OCI-LY1 (cell line): ENCODE measurements around the gene KLKB1.
A peak's percentile ranks its signal among the peaks of the same experiment; 100 is the strongest.
"Not testable (repeated sequence)": the region's sequence is repeated elsewhere in the genome, so short reads cannot be mapped to it uniquely, and the experiment has no call there.

ENCODE experiments used
- H2AFZ ChIP-seq: fragments of 200-600 bp; sonication (generic), shearing (Covaris generic); 2 replicates; pipeline ENCODE4 v1.6.0; 2014; ENCODE audit warnings: antibody characterized with exemption, mild to moderate bottlenecking, low read length
- H3F3A ChIP-seq: fragments of 200-600 bp; sonication (generic), shearing (Covaris generic); 2 replicates; pipeline ENCODE4 v1.6.0; 2014; ENCODE audit warnings: mild to moderate bottlenecking, antibody characterized with exemption, low read length, moderate library complexity; ENCODE audit not compliant: insufficient read depth
- H3K27ac ChIP-seq: fragments of 200-600 bp; sonication (generic); 2 replicates; pipeline ENCODE4 v1.5.1; 2014; ENCODE audit warnings: low read length, mixed run types, mild to moderate bottlenecking, low read depth; ENCODE audit not compliant: poor library complexity, severe bottlenecking
- H3K27me3 ChIP-seq: fragments of 200-600 bp; sonication (generic); 2 replicates; pipeline ENCODE4 v1.6.0; 2014; ENCODE audit warnings: antibody characterized with exemption, mild to moderate bottlenecking, low read length, moderate library complexity; ENCODE audit not compliant: insufficient read depth
- H3K36me3 ChIP-seq: fragments of 200-600 bp; sonication (generic); 2 replicates; pipeline ENCODE4 v1.6.1; 2014; ENCODE audit warnings: mild to moderate bottlenecking, antibody characterized with exemption, low read length, moderate library complexity, mixed read lengths; ENCODE audit not compliant: insufficient read depth
- H3K4me1 ChIP-seq: fragments of 200-600 bp; sonication (generic); 2 replicates; pipeline ENCODE4 v1.5.1; 2014; ENCODE audit warnings: mild to moderate bottlenecking, low read length, moderate library complexity; ENCODE audit not compliant: insufficient read depth, severe bottlenecking
- H3K4me2 ChIP-seq: fragments of 200-600 bp; sonication (generic), shearing (Covaris generic); 2 replicates; pipeline ENCODE4 v1.6.1; 2014; ENCODE audit warnings: low read length
- H3K4me3 ChIP-seq: fragments of 200-600 bp; sonication (generic); 2 replicates; pipeline ENCODE4 v1.5.1; 2014; ENCODE audit warnings: low read length, low read depth, mild to moderate bottlenecking, mixed read lengths; ENCODE audit not compliant: poor library complexity, severe bottlenecking
- H3K79me2 ChIP-seq: fragments of 200-600 bp; shearing (Covaris generic); 2 replicates; pipeline ENCODE4 v1.6.1; 2016; ENCODE audit warnings: mixed run types, low read length, mixed read lengths; ENCODE audit not compliant: insufficient read depth
- H3K9ac ChIP-seq: fragments of 200-600 bp; sonication (generic), shearing (Covaris generic); 2 replicates; pipeline ENCODE4 v1.6.1; 2014; ENCODE audit warnings: mild to moderate bottlenecking, low read length, mixed read lengths
- H3K9me2 ChIP-seq: fragments of 200-600 bp; sonication (generic), shearing (Covaris generic); 2 replicates; pipeline ENCODE4 v1.6.1; 2014; ENCODE audit warnings: low read depth, mild to moderate bottlenecking, low read length, mixed read lengths
- H3K9me3 ChIP-seq: fragments of 200-600 bp; shearing (Covaris generic); 2 replicates; pipeline ENCODE4 v1.6.1; 2014; ENCODE audit warnings: low read length, mixed read lengths
- H4K20me1 ChIP-seq: fragments of 200-600 bp; sonication (generic), shearing (Covaris generic); 2 replicates; pipeline ENCODE4 v1.6.0; 2016; ENCODE audit warnings: mild to moderate bottlenecking, low read length; ENCODE audit not compliant: insufficient read depth
- EZH2 ChIP-seq: fragments of 200-600 bp; sonication (generic), shearing (Covaris generic); IDR thresholded peaks from 2 replicates; pipeline ENCODE4 v1.8.0; 2017; ENCODE audit warnings: borderline replicate concordance, mixed run types, mild to moderate bottlenecking, antibody characterized with exemption, low read length, moderate library complexity, mixed read lengths
- TF ChIP-seq, protein P1 (sequence below): fragments of 200-600 bp; sonication (generic), shearing (Covaris generic); IDR thresholded peaks from 2 replicates; pipeline ENCODE4 v1.5.1; 2017; ENCODE audit warnings: mild to moderate bottlenecking, antibody characterized with exemption, low read length, moderate library complexity, mixed read lengths

KLKB1 gene

DNA sequence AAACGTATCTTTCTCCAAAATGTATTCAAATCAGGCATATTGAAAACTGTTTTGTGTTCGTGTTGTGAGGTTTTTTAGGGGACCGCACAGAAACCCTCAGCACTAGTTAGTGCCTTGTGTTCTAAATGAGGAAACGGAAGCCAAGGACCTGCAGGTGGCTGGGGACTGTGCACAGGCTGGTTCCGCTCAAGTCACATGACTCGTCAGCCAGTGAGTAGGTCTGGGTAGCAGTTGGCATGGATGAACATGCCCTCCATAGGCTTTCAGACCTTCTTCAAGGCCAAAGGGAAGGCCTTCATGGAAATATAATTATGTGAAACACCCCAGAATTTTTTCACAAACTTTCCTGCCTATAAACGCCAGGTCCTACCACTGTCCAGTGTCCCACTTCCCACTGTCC is 37.4 kb downstream of the KLKB1 start:
- no peak for TF ChIP-seq EZH2
- TF ChIP-seq, protein P1, sequence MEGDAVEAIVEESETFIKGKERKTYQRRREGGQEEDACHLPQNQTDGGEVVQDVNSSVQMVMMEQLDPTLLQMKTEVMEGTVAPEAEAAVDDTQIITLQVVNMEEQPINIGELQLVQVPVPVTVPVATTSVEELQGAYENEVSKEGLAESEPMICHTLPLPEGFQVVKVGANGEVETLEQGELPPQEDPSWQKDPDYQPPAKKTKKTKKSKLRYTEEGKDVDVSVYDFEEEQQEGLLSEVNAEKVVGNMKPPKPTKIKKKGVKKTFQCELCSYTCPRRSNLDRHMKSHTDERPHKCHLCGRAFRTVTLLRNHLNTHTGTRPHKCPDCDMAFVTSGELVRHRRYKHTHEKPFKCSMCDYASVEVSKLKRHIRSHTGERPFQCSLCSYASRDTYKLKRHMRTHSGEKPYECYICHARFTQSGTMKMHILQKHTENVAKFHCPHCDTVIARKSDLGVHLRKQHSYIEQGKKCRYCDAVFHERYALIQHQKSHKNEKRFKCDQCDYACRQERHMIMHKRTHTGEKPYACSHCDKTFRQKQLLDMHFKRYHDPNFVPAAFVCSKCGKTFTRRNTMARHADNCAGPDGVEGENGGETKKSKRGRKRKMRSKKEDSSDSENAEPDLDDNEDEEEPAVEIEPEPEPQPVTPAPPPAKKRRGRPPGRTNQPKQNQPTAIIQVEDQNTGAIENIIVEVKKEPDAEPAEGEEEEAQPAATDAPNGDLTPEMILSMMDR, result no peak
- Histone ChIP-seq H3K4me1 (no peaks in the 10 kb centered on the region), H3K4me2 (peak overlapping the region; percentile 24; the same call in 1 of the 2 replicates), H3K4me3 (peak overlapping the region; percentile 5), H3K9me2 (no peaks in the 10 kb centered on the region), H3K9me3 (no peaks in the 10 kb centered on the region), H4K20me1 (no peaks in the 10 kb centered on the region), H3K27ac (no peak overlapping the region), H3K36me3 (no peaks in the 10 kb centered on the region), H3K27me3 (no peaks in the 10 kb centered on the region; the same call in 1 of the 2 replicates), H3K79me2 (no peaks in the 10 kb centered on the region), H3F3A (no peaks in the 10 kb centered on the region), H3K9ac (no peak overlapping the region), H2AFZ (no peak overlapping the region)

DNA sequence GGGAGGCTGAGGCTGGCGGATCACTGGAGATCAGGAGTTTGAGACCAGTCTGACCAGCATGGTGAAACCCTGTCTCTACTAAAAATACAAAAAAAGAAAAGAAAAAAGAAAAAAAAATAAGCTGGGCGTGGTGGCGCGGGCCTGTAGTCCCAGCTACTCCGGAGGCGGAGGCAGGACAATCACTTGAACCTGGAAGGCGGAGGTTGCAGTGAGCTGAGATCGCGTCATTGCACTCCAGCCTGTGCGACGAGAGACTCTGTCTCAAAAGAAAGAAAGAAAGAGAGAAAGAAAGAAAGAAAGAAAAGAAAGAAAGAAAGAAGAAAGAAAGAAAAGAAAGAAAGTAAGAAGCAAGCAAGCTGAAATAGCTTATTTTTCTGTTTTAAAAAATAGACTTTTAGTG is 37.9 kb downstream of the KLKB1 start:
- not testable (repeated sequence) for H3K4me1 ChIP-seq, H3F3A ChIP-seq, H3K4me3 ChIP-seq, H3K9me3 ChIP-seq, H3K79me2 ChIP-seq, H3K9me2 ChIP-seq, H3K27me3 ChIP-seq, H3K36me3 ChIP-seq, H3K4me2 ChIP-seq, H4K20me1 ChIP-seq, H3K27ac ChIP-seq, H2AFZ ChIP-seq, H3K9ac ChIP-seq

DNA sequence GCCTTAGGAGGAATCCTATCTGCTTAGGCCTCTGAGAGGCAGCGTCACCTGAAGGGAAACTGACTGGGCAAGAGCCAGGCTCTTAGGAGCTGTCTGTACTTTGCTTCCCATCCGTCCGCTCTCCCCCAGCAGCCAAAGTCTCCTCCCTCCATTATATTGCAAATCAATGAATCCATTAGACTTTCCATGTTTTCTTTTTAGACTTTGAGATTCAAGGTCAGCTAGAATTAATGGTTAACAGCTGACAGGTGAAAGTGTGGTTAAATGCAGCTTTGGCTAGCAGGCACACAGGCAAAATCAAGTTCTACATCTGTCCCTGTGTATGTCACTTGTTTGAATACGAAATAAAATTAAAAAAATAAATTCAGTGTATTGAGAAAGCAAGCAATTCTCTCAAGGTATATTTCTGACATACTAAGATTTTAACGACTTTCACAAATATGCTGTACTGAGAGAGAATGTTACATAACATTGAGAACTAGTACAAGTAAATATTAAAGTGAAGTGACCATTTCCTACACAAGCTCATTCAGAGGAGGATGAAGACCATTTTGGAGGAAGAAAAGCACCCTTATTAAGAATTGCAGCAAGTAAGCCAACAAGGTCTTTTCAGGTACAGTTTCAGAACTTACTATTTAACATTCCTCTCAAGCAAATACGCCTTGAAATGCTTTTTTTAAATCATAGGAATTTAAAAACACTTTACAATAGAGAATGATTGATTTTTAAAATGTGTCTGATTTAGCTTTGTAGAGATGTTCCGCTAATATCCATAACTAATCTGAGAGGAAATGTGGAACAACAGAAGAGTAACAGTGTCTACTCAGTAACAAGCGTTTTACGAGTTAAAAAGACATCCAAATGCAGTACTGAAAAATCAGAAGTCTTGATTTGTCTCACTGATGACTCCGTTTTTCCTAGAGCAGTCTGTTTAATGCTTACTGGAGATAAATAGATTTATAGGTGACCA is 38.7 kb downstream of the KLKB1 start, which contains the start of gene F11:
Gene F11 (plus strand): TSS at position 507 of the 970 bp plus-strand sequence. CDS start 948 bp downstream, outside the sequence.
- H3K36me3 ChIP-seq, result no peaks in the 10 kb centered on the region
- H3K27ac ChIP-seq, result no peak within 1 kb of the TSS
- no peaks in the 10 kb centered on the region; the same call in 1 of the 2 replicates for H3K27me3 ChIP-seq
- no peak within 1 kb of the TSS for H2AFZ ChIP-seq
- no peaks in the 10 kb centered on the region for H3K4me1 ChIP-seq
- TF ChIP-seq EZH2, result no peak
- TF ChIP-seq, protein P1, result no peak
- no peak within 1 kb of the TSS for H3K4me3 ChIP-seq
- no peak within 1 kb of the TSS for H3K4me2 ChIP-seq
- no peaks in the 10 kb centered on the region for H3K9me2 ChIP-seq
- H3K79me2 ChIP-seq, result no peaks in the 10 kb centered on the region
- H3K9ac ChIP-seq, result no peak within 1 kb of the TSS
- H3K9me3 ChIP-seq, result no peaks in the 10 kb centered on the region
- no peaks in the 10 kb centered on the region for H4K20me1 ChIP-seq
- no peaks in the 10 kb centered on the region for H3F3A ChIP-seq
